C1 segment of cervical spinal cord (tissue), 14 donors: Measurements from ENCODE around the gene RBM46.
"Not testable (repeated sequence)": the region's sequence is repeated elsewhere in the genome, so short reads cannot be mapped to it uniquely, and the experiment has no call there.

Experiments used
- DNase-seq, 14 donors: peaks; one replicate each; lab custom pipeline; 2025; lab: John Stamatoyannopoulos, UW

The RBM46 gene

GRCh38 chr4:154836513-154836912, 55.4 kb downstream of the RBM46 start:
- DNase-seq, result no peak

GRCh38 chr4:154838155-154838554, 57.1 kb downstream of the RBM46 start:
- DNase-seq, result no peak

GRCh38 chr4:154838694-154839093, 57.6 kb downstream of the RBM46 start:
- no peak for DNase-seq

- no peak for DNase-seq
Measured at GRCh38 chr4:154854362-154854761, 73.3 kb downstream of the RBM46 start.

GRCh38 chr4:154858166-154858565, 77.1 kb downstream of the RBM46 start:
- no peak for DNase-seq

- DNase-seq, result no peak
Measured at GRCh38 chr4:154868414-154869194, 87.5 kb downstream of the RBM46 start.

- no peak for DNase-seq
Measured at GRCh38 chr4:154869301-154869700, 88.2 kb downstream of the RBM46 start.

GRCh38 chr4:154872198-154872597, 91.1 kb downstream of the RBM46 start:
- no peak for DNase-seq

GRCh38 chr4:154874049-154874448, 93.0 kb downstream of the RBM46 start:
- DNase-seq, result not testable (repeated sequence)

GRCh38 chr4:154877110-154877760, 96.2 kb downstream of the RBM46 start:
- no peak for DNase-seq
